SK-N-SH (cell line): Measurements from ENCODE around the gene AGT. TPM values are rescaled to one million over a fixed set of nuclear protein-coding genes. Genes with fewer than 3 reads are reported as not detected.

Source experiments
- CTCF ChIA-PET: fragments of 300-600, 350-600 bp; formaldehyde crosslinking; extraction: SDS; loops from one replicate; lab custom pipeline; 2021; lab: Yijun Ruan, JAX
- POLR2A ChIA-PET: fragments of 350-600 bp; sonication (Branson Sonifier 250); formaldehyde crosslinking; extraction: SDS; loops from one replicate; lab custom pipeline; 2020; ENCODE audit warnings: antibody characterized with exemption, inconsistent platforms; lab: Yijun Ruan, JAX
- DNase-seq: peaks from one replicate; pipeline ENCODE4 v3.0.0; 2012
- H2AFZ ChIP-seq: fragments of 200-600 bp; sonication (generic); 2 replicates; pipeline ENCODE4 v1.8.1; 2016; ENCODE audit warnings: antibody characterized with exemption, mild to moderate bottlenecking, low read depth
- H3F3A ChIP-seq: fragments of 200-600 bp; sonication (generic); replicated peaks from 2 replicates; pipeline ENCODE3; 2016; ENCODE audit warnings: antibody characterized with exemption, mild to moderate bottlenecking; ENCODE audit not compliant: insufficient read depth
- H3K27ac ChIP-seq, 2 experiments: fragments of 200-500 bp in 1 of 2; fragments of 200-600 bp in 1 of 2; sonication (Bioruptor generic) in 1 of 2; sonication (generic), shearing (Covaris generic) in 1 of 2; 2 replicates each; pipeline versions ENCODE4 v1.5.1 to v1.6.1; 2014 to 2016; ENCODE audit warnings: low read depth in 2 of 2, inconsistent platforms in 1 of 2, low read length in 1 of 2, mild to moderate bottlenecking in 1 of 2, mixed read lengths in 1 of 2
- H3K27me3 ChIP-seq: fragments of 200-600 bp; sonication (generic), shearing (Covaris generic); 2 replicates; pipeline ENCODE4 v1.6.1; 2016; ENCODE audit warnings: mixed run types; ENCODE audit not compliant: insufficient read depth
- H3K36me3 ChIP-seq, 2 experiments: fragments of 200-500 bp in 1 of 2; fragments of 200-600 bp in 1 of 2; sonication (Bioruptor generic) in 1 of 2; sonication (generic) in 1 of 2; replicated peaks in 1 of 2; 2 replicates each; pipeline versions ENCODE3 to v1.5.1; 2014 to 2016; ENCODE audit warnings: low read length in 1 of 2, mild to moderate bottlenecking in 1 of 2; ENCODE audit not compliant: insufficient read depth in 2 of 2, control insufficient read depth in 1 of 2
- H3K4me1 ChIP-seq, 2 experiments: fragments of 200-500 bp in 1 of 2; fragments of 200-600 bp in 1 of 2; sonication (Bioruptor generic) in 1 of 2; sonication (generic), shearing (Covaris generic) in 1 of 2; 2 replicates each; pipeline versions ENCODE4 v1.5.1 to v1.6.1; 2014 to 2016; ENCODE audit warnings: low read depth in 1 of 2, low read length in 1 of 2, mixed run types in 1 of 2; ENCODE audit not compliant: insufficient read depth in 2 of 2, control insufficient read depth in 1 of 2
- H3K4me2 ChIP-seq: fragments of 200-600 bp; sonication (generic), shearing (Covaris generic); 2 replicates; pipeline ENCODE4 v1.6.1; 2017; ENCODE audit warnings: mixed run types
- H3K4me3 ChIP-seq, 2 experiments: fragments of 200-500 bp in 1 of 2; fragments of 200-600 bp in 1 of 2; sonication (Bioruptor generic) in 1 of 2; sonication (generic), shearing (Covaris generic) in 1 of 2; 2 replicates each; pipeline versions ENCODE4 v1.5.1 to v1.8.1; 2014 to 2016; ENCODE audit warnings: low read depth in 2 of 2, inconsistent platforms in 1 of 2, low read length in 1 of 2, mild to moderate bottlenecking in 1 of 2, mixed read lengths in 1 of 2, moderate library complexity in 1 of 2
- H3K79me2 ChIP-seq: fragments of 200-600 bp; sonication (generic); 2 replicates; pipeline ENCODE4 v1.8.1; 2017; ENCODE audit warnings: mild to moderate bottlenecking; ENCODE audit not compliant: insufficient read depth
- H3K9ac ChIP-seq: fragments of 200-600 bp; sonication (generic); 2 replicates; pipeline ENCODE4 v1.6.1; 2017; ENCODE audit warnings: mixed run types
- H3K9me2 ChIP-seq: fragments of 200-600 bp; sonication (generic); 2 replicates; pipeline ENCODE4 v1.6.1; 2017; ENCODE audit warnings: mixed run types
- H3K9me3 ChIP-seq: fragments of 200-600 bp; sonication (generic); 2 replicates; pipeline ENCODE4 v1.6.1; 2017; ENCODE audit warnings: mixed run types, mild to moderate bottlenecking, moderate library complexity
- H4K20me1 ChIP-seq: fragments of 200-600 bp; sonication (generic); 2 replicates; pipeline ENCODE4 v1.6.1; 2017; ENCODE audit warnings: mild to moderate bottlenecking, mixed run types; ENCODE audit not compliant: insufficient read depth
- CHD2 ChIP-seq: fragments of 150-350 bp; IDR thresholded peaks from 2 replicates; pipeline ENCODE4 v1.6.1; 2018; ENCODE audit warnings: low read length; ENCODE audit not compliant: partially characterized antibody
- ELF1 ChIP-seq: IDR thresholded peaks from 2 replicates; pipeline ENCODE4 v1.4.0; 2012
- EZH2phosphoT487 ChIP-seq: fragments of 200-600 bp; sonication (generic); IDR thresholded peaks from 2 replicates; pipeline ENCODE4 v1.6.1; 2017; ENCODE audit warnings: low read depth, mixed run types, mild to moderate bottlenecking, antibody characterized with exemption, moderate library complexity, borderline replicate concordance
- FOSL2 ChIP-seq: IDR thresholded peaks from 2 replicates; pipeline ENCODE4 v1.4.0; 2012; ENCODE audit warnings: low read depth, mild to moderate bottlenecking, moderate library complexity, borderline replicate concordance
- FOXM1 ChIP-seq: IDR thresholded peaks from 2 replicates; pipeline ENCODE4 v1.4.0; 2012; ENCODE audit warnings: low read depth, mild to moderate bottlenecking
- GABPA ChIP-seq: IDR thresholded peaks from 2 replicates; pipeline ENCODE4 v1.4.0; 2012; ENCODE audit warnings: low read depth, mild to moderate bottlenecking
- GATA2 ChIP-seq: sonication (generic); formaldehyde crosslinking; IDR thresholded peaks from 2 replicates; pipeline ENCODE4 v1.5.0; 2020; ENCODE audit warnings: mild to moderate bottlenecking, missing genetic modification reagents
- JUND ChIP-seq: IDR thresholded peaks from 2 replicates; pipeline ENCODE4 v1.4.0; 2012
- MAX ChIP-seq: IDR thresholded peaks from 2 replicates; pipeline ENCODE4 v1.4.0; 2012; ENCODE audit warnings: low read depth
- MEF2A ChIP-seq: IDR thresholded peaks from 2 replicates; pipeline ENCODE4 v1.4.0; 2012; ENCODE audit warnings: low read depth, borderline replicate concordance
- RAD21 ChIP-seq: IDR thresholded peaks from 2 replicates; pipeline ENCODE4 v1.6.1; 2012; ENCODE audit warnings: mild to moderate bottlenecking, low read length
- RCOR1 ChIP-seq: fragments of 150-350 bp; IDR thresholded peaks from 2 replicates; pipeline ENCODE4 v1.6.1; 2017; ENCODE audit warnings: antibody characterized with exemption, low read length
- RFX5 ChIP-seq: IDR thresholded peaks from 2 replicates; pipeline ENCODE4 v1.6.1; 2012; ENCODE audit warnings: mild to moderate bottlenecking, improper control_type of control experiment, low read length
- SMC3 ChIP-seq: IDR thresholded peaks from 2 replicates; pipeline ENCODE4 v1.6.1; 2012; ENCODE audit warnings: low read depth, low read length, improper control_type of control experiment
- TAF1 ChIP-seq: IDR thresholded peaks from 2 replicates; pipeline ENCODE4 v1.6.1; 2012; ENCODE audit warnings: low read depth, mild to moderate bottlenecking, low read length, moderate library complexity, borderline replicate concordance
- TCF12 ChIP-seq: IDR thresholded peaks from 2 replicates; pipeline ENCODE4 v1.4.0; 2012
- USF2 ChIP-seq: fragments of 150-350 bp; IDR thresholded peaks from 2 replicates; pipeline ENCODE4 v1.6.1; 2017; ENCODE audit warnings: antibody characterized with exemption, low read length, low read depth, borderline replicate concordance
- ZBTB33 ChIP-seq: IDR thresholded peaks from 2 replicates; pipeline ENCODE4 v1.4.0; 2012; ENCODE audit warnings: low read depth, borderline replicate concordance
- WGBS: methylation state at CpG from one replicate; pipeline ENCODE4 v1.1.6; 2017; ENCODE audit warnings: low lambda C conversion rate; 5-methylcytosine and 5-hydroxymethylcytosine counted together
- polyA plus RNA-seq, 3 experiments: library from polyadenylated mRNA; depleted of rRNA; stranded (reverse); fragments of >200 nt; gene quantifications; 2 replicates each; pipeline ENCODE4 v1.2.3, GENCODE V29; 2012
- TF ChIP-seq, protein P1 (sequence below): fragments of 200-600 bp; sonication (generic); IDR thresholded peaks from 2 replicates; pipeline ENCODE4 v1.6.1; 2017; ENCODE audit warnings: antibody characterized with exemption, mild to moderate bottlenecking, moderate library complexity

The AGT gene
- polyA plus RNA-seq, 1 of the 3 experiments (the other 2 are of a cell fraction): 0.39 TPM

GRCh38 chr1:230706887-230707731 lies 6.8 kb downstream of the AGT start:
- no peaks in the 10 kb centered on the region for H3K4me1 ChIP-seq
- no peaks in the 10 kb centered on the region for H3K9me3 ChIP-seq
- no peak for DNase-seq
- CTCF ChIA-PET: no interaction called here
- H3K4me3 ChIP-seq: no peak overlapping the region
- H4K20me1 ChIP-seq: no peaks in the 10 kb centered on the region
- no peaks in the 10 kb centered on the region for H3K27me3 ChIP-seq
- 46% methylated on average over 12 of the region's 20 CpGs for WGBS
- TF ChIP-seq CHD2 (no peak), MAX (no peak), TAF1 (no peak), SMC3 (no peak), GATA2 (no peak), MEF2A (no peak), EZH2phosphoT487 (no peak), TCF12 (no peak), GABPA (no peak), RAD21 (no peak)
- TF ChIP-seq, all 33 proteins: peak for 0
- POLR2A ChIA-PET: no interaction called here
- Histone ChIP-seq H3K9me2 (no peaks in the 10 kb centered on the region), H3F3A (no peaks in the 10 kb centered on the region), H3K36me3 (no peaks in the 10 kb centered on the region), H2AFZ (no peak overlapping the region), H3K9ac (no peak overlapping the region), H3K79me2 (no peaks in the 10 kb centered on the region), H3K27ac (no peak overlapping the region), H3K4me2 (no peak overlapping the region)

DNA sequence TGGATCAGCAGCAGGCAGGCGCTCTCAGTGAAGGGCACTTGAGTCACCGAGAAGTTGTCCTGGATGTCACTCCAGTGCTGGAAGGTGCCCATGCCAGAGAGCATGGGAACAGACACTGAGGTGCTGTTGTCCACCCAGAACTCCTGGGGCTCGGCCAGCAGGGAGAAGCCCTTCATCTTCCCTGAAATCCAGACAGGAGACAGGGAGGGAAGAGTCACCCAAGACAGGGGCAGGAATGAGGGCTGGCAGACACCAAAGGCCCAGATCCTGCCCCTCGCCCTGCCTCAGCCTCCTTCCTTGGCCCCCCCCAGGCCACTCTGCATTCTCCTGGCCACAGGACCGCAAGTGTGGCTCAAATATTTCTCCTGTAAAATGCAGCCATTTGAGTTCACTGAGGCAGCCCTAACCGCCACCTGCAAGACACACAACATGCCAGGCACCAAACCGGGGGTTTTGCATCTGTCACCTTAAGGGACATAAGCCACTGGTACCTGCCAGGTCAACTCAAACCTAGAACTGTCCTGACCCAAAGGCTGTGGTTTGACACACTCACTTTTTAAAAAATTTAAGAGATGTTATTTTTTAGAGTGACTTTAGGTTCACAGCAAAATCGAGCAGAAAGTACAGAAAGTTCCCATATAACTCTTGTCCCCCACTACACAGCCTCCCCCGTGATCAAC lies 7.8 kb downstream of the AGT start:
- DNase-seq: no peak
- 48% methylated on average over 7 of the region's 9 CpGs for WGBS
- no peak for TF ChIP-seq EZH2phosphoT487
- TF ChIP-seq CHD2: no peak
- TF ChIP-seq SMC3: no peak
- no peak for TF ChIP-seq TAF1
- no peak for TF ChIP-seq ZBTB33
- no peak for TF ChIP-seq FOXM1
- no peak for TF ChIP-seq FOSL2
- no peak for TF ChIP-seq TCF12
- no peak for TF ChIP-seq JUND
- TF ChIP-seq, protein P1, sequence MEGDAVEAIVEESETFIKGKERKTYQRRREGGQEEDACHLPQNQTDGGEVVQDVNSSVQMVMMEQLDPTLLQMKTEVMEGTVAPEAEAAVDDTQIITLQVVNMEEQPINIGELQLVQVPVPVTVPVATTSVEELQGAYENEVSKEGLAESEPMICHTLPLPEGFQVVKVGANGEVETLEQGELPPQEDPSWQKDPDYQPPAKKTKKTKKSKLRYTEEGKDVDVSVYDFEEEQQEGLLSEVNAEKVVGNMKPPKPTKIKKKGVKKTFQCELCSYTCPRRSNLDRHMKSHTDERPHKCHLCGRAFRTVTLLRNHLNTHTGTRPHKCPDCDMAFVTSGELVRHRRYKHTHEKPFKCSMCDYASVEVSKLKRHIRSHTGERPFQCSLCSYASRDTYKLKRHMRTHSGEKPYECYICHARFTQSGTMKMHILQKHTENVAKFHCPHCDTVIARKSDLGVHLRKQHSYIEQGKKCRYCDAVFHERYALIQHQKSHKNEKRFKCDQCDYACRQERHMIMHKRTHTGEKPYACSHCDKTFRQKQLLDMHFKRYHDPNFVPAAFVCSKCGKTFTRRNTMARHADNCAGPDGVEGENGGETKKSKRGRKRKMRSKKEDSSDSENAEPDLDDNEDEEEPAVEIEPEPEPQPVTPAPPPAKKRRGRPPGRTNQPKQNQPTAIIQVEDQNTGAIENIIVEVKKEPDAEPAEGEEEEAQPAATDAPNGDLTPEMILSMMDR: no peak
- TF ChIP-seq MAX: no peak
- TF ChIP-seq ELF1: no peak
- TF ChIP-seq MEF2A: no peak
- TF ChIP-seq USF2: no peak
- TF ChIP-seq RCOR1: no peak
- no peak for TF ChIP-seq GATA2
- TF ChIP-seq RFX5: no peak

More for the DNA sequence above, 7.8 kb downstream of the AGT start:
- ChIA-PET CTCF (no interaction called here), POLR2A (no interaction called here)
- H3K9me2 ChIP-seq: no peaks in the 10 kb centered on the region
- H3K9me3 ChIP-seq: no peaks in the 10 kb centered on the region
- no peaks in the 10 kb centered on the region for H4K20me1 ChIP-seq
- no peaks in the 10 kb centered on the region for H3F3A ChIP-seq
- no peak overlapping the region for H3K4me3 ChIP-seq
- H3K4me1 ChIP-seq: no peaks in the 10 kb centered on the region
- H3K9ac ChIP-seq: no peak overlapping the region
- H3K27me3 ChIP-seq: no peaks in the 10 kb centered on the region
- H2AFZ ChIP-seq: no peak overlapping the region
- H3K27ac ChIP-seq: no peak overlapping the region
- no peak overlapping the region for H3K4me2 ChIP-seq
- H3K79me2 ChIP-seq: no peaks in the 10 kb centered on the region
- H3K36me3 ChIP-seq: no peaks in the 10 kb centered on the region
